Measurements from ENCODE around the gene CCDC3.
"Not testable (repeated sequence)": the region's sequence is repeated elsewhere in the genome, so short reads cannot be mapped to it uniquely, and the experiment has no call there.

CCDC3 gene

DNA sequence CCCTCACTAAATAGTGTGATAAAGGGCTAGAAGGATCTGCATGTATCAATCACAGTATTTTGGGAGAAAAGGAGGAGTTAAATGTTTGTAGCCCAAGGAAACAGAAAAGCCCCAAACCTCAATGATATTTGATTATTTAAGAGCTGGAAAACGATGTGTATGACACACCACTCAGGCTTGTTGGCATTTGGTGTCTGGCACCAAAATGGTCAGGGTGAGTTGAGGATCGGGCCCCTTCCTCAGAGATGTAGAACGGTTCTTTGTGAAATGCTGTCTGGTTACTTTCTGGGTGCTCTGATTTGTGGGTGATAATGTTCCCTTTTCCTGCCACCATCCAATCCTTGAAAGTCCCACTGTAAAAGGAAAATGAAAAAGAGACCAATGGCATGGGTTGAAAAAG is 113.7 kb downstream of the CCDC3 start:
- no peak for DNase-seq (ENCODE audit: low read depth)

DNA sequence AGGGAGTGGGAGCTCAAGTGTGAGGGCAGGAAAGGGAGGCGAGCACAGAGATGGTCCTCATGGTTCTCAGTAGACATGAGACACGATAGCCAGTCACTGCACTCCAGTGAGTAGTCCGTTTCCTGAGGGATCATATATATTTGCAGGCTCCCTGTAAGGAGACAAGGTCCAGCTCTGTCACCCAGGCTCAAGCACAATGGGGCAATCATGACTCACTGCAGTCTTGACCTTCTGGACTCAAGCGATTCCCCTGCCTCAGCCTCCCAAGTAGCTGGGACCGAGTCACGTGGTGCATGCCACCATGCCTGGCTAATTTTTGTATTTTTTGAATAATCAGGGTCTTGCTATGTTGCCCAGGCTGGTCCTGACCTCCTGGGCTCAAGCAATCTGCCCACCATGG is 116.7 kb downstream of the CCDC3 start:
- DNase-seq (ENCODE audit: low read depth), result no peak

DNA sequence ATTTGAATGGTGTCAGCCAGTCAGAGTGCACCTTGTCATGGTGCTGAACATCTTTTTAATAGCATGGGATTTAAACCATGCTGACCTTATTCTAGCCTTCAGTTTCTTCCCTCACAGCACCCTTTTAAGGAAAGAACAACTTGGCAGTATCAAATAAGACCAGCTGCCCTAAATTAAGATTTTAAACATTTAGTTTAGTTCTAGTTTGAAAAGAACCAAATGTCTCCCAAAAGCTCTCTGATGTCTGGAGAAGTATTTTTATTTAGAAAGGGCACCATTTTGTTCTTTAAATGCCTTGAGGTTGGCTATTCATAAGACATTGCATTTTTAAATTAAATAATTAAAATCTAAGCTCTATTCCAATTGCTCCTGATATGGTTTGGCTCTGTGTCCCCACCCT is 121.1 kb downstream of the CCDC3 start:
- DNase-seq (ENCODE audit: low read depth), result no peak

DNA sequence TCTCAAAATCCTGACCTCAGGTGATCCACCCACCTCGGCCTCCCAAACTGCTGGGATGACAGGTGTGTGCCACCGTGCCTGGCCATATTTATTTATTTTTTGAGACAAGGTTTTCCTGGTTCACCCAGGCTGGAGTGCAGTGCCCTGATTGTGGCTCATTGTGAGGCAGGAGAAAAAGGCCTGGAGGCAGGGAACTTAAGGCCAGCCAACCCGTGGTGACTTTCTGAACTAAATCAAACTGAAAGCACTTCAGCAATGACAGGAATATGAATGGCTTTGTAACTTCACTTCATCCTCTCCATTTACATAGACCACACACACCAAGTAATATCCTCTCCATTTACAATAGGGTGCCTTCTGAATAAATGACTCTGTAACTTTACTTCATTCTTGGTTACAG is 124.4 kb downstream of the CCDC3 start:
- no peak for DNase-seq (ENCODE audit: low read depth)

DNA sequence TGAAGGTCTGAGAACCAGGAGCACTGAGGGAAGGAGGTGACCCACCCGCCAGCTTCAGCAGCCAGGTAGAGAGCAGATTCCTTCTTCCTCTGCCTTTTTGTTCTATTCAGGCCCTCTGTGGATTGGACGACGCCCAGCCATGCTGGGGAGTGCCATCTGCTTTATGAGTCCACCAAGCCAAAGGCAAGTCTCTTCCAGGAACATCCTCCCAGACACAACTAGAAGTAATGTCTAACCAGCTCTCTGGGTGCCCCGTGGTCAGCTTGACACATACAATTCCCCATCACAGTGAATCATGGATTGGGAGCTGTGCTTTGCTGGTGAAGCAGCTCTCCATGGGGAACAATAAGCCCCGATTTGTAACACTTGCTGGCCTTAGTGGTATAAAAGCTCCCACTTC is 125.2 kb downstream of the CCDC3 start:
- DNase-seq (ENCODE audit: low read depth), result no peak

DNA sequence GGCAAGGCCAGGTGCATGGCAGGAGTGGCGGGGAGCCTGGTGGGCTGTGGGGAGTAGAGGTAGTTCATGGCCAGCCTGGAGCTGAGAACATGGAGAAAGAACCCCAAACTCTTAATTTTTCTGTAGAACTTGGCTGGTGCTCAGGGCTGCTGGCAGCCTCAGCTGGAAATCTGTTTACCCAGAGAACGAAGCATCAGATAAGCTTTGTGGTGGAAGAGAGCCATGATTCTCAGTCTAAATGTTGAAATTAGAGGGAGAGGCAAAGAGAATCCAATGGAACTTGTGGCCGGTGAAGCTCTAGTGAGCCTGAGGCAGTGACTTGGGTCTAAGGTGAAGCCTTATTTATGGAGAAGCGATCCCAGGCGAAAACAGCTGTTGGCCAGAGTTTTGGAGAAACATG is 126.4 kb downstream of the CCDC3 start:
- no peak for DNase-seq (ENCODE audit: low read depth)

DNA sequence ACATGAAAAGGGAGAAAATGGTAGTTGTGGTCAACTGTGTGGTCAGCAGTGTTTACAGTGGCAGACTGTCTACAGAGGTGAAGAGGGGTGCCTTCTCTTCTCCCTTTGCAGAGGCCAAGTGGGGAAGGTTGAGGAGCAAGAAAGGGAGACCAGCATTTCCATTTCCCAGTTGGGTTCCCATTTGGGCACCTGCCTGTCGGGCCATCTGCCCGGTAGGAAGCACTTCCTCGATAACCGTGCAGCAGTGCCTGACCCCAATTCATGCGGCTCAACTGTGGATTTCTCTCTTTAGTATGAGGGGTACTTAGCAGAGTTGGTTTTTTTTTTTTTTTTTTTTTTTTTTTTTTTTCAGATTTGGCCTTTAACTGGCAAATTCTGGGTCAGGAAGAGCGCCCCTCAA is 127.0 kb downstream of the CCDC3 start:
- no peak for DNase-seq (ENCODE audit: low read depth)

DNA sequence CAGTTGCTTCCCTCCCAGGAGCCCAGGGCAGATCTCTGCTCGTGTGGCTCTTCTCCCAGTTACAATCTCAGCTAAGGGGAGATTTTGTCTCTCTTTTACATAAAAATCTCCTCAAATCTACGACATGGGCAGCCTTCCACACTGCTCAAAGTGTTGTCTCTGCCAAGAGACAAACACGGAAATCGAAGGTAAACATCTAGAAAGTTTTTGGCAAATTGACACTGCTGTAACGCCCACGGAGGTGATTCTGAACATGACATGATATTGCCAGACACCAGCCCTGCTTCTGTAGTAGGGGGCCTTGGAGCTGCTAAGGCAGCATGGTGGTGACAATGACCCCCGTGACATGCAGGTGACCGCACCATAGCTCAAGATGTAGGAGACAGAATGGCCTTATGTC is 128.3 kb downstream of the CCDC3 start:
- no peak for DNase-seq (ENCODE audit: low read depth)

DNA sequence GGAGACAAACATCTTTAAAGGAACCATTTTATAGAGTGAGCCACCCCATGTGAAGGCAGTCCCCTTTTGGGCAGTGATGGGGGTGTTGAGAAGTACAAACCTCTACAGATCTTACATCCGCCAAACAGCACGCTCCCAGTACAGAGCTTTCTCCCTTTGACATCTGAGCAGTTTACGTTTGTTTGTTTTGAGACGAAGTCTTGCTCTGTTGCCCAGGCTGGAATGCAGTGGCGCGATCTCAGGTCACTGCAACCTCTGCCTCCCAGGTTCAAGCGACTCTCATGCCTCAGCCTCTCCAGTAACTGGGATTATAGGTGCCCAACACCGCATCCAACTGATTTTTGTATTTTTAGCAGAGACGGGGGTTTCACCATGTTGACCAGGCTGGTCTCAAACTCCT is 128.9 kb downstream of the CCDC3 start:
- DNase-seq (ENCODE audit: low read depth), result no peak

DNA sequence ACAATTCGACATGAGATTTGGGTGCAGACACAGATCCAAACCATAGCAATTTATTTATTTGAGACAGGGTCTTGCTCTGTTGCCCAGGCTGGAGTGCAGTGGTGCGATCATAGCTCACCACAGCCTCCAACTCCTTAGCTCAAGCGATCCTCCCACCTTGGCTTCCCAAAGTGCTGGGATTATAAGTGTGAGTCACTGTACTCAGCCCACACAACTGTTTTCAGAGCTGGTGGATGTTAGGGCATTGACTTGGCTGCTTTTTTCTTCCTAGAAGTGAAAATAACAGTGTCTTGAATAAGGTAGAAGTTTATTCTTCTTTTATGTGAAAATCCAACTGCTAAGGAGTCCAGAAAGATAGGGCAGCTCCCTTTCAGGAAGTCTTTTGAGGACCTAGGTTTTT is 132.1 kb downstream of the CCDC3 start:
- DNase-seq (ENCODE audit: low read depth), result no peak

DNA sequence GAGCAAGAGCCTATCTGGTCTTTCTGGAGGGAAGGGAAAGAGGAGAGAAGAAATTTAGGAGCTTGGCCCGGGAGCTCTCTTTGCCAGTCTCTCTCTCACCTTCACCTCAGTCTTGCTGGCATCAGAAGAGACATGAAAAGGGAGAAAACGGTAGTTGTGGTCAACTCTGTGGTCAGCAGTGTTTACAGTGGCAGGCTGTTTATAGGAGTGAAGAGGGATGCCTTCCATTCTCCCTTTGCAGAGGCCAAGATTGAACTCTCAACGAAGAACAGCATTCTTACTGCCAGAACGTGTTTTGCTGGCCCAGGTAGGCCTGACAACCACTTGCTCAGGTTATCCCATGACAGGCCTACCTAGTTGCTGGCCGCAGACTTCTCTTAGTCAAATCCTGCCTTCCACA is 133.3 kb downstream of the CCDC3 start:
- DNase-seq (ENCODE audit: low read depth), result no peak

DNA sequence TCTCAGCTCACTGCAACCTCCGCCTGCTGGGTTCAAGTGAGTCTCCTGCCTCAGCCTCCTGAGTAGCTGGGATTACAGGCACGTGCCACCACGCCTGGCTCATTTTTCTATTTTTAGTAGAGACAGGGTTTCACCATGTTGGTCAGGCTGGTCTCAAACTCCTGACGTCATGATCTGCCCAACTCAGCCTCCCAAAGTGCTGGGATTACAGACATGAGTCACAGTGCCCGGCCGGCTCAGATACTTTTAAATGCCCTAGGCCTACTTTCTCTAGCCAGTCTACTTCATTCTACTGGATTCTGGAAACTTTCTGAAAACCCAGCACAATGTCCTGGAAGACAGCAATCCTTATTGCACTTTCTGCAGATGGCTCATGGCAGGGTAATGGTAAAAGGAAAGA is 136.0 kb downstream of the CCDC3 start:
- DNase-seq (ENCODE audit: low read depth), result not testable (repeated sequence)

DNA sequence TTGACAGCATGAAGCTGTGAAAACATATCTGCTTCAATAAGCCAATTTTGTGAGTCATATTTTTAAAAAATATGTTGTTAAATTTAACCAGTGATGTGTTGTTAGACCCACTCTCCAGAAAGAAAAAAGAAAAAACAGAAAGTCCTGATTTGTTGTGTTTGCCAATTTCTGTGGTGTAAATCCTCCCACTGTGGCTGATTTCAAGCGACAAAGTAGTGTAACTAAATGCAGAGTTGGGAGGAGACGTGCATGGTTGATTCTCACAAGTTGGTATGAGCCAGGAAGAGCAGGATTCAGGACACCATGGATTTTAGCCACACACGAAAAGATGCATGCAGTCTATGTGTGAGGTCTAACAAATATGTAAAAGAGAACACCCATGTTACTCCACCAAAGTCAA is 139.1 kb downstream of the CCDC3 start:
- DNase-seq (ENCODE audit: low read depth), result no peak

DNA sequence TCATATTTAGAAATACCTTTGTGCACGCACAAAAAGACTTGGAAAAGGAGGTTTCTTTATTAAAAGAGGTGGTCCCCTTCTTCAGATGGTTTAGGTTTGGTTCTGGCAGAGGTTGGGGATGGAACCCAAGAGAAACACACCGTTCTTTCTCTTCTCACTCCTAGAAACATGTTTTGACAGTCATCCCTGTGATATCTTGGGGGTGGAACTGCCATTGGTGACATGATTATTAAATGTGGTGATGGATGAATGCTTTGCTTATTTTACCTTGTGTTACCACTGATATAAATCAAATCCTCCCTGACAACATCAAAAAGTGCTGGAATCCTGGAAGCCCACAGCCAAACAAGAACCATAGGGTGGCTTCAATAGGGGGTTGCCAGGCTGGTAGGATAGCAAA is 146.5 kb downstream of the CCDC3 start:
- DNase-seq (ENCODE audit: low read depth), result no peak

DNA sequence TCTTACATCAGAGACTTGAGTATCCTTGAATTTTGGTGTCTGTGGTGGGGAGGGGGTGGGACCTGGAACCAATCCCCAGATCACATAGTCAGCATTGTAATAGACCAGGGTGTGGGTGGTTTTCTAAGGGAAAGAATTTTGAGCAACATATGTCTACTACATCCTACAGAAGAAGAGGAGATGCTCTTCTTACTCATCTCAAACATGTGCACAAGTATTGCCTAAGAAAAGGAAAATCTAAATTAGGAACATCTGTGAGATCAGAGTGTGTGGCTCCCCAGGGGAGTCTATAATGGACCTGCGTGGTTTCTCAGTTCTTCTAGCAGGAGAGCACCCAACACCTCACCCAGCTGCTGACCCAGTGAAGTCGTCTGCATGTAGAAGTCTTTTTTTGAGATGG is 148.8 kb downstream of the CCDC3 start:
- DNase-seq (ENCODE audit: low read depth), result no peak

DNA sequence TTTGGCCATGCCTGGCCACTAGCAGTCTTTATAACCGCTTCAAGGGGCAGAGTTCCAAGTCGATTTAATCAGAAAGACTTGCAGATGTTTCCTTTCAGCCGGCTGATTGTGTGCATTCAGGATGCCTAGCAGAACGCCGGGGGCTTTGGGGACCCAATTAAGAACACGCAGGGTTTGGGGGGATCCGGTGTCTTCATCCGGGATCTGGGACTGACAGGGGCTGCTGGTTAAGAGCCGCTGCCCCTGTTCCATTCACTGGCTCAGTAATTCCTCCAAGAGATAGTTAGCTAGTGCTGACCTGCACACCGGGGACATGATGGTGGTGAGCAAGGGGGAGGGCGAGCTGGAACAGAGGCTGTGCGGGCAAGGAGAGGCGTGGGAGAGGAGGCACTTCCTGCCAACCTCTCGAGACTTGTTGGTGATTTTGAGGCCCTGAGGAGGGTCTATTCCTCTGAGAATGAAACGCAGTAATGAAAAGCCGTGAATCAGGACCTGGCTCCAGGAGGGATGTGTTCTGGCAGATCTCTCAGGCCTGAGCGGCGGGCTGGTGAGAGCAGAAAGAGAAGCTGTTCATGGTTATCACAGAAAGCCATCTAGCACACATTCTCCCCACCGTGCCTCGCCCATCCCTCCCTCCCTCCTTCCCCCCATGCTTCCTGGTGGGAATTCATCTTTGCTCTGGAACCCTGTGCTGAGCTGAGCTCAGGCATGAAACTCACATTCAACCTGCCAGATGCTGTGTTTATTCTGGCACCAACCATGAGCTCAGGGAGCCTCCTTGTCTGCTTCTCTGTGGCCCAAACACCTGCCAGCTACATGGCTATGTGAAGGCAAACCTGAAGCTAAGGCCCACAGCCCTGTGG is 152.0 kb downstream of the CCDC3 start:
- DNase-seq (ENCODE audit: low read depth), result no peak

DNA sequence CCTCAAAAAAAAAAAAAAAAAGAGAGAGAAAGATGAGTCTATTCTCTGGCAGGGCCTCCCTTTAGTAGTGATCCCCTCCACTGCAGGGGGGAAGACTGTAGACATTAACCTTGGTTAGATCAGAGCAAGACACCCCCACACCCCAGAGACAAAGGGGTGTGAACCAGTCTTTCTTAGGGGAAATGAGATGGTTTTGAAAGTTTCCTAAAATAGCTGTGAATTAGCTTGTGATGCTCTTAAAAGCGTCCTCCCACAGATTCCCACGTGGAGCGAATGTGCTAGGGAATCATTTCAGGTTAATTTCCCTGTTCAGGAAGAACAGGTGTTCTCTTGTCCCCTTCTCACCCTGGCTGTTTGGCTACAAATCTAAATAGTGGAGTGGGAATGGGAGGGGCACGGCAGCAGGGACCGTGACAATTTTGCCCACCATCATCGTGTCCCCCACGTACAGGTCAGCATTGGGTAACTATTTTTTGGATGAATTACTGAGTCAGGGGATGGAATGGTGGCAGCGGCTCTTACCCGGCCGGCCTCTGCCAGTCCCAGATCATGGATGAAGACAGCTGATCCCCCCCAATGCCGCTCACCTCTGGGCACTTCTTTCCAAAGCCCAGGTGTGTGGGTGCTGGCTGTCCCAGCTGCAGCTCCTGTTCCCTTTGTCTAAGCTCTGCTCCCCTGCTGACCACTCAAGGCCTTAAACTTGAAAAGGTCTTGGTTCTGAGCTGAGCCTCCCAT is 152.9 kb downstream of the CCDC3 start:
- no peak for DNase-seq (ENCODE audit: low read depth)

DNA sequence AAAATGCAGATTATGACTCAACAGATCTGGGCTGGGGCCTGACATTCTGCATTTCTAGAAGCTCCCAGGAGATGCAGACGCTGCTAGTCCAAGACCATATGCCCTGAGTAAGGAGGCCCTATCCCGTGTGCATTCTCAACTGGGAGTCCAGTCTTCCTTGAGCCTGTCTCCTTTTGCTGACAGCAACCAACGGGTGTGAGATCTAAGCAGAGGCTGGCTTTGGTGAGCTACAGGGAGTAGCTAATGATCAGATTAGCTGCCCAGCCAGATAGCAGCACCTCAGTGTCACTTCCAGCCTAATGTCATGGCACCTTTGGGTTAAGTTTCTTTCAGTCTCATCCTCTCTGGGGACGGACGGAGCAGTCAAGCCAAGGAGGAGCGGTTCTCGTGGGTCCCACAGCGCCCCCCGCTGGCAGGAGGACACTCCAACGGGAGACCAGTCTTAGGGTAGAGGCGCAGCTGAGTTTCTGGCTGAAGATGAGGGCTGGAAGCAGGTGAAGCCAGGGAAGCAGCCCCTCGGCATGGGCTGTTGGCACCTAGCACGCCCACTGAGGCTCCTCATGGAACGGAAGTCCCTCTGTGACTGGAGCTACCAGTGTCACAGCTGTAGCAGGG is 154.0 kb downstream of the CCDC3 start:
- no peak for DNase-seq (ENCODE audit: low read depth)

DNA sequence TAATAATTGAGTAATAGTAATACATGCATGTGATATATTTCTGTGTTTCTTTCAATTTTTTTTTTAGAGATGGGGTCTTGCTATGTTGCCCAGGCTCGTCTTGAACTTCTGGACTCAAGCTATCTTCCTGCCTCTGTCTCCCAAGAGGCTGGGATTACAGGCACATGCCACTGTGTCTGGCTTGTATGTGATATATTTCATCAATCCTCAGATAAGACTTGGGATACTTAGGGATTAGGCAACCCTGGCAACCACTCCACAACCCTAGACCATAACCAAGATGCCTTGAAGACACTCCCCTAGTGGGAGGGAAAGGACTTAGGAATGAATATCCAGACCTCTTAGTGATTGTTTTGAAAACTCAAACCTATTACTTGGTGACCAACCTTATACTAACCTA is 154.8 kb downstream of the CCDC3 start:
- no peak for DNase-seq (ENCODE audit: low read depth)
